Right lobe of liver (tissue), 4 donors: Measurements from ENCODE around the gene LILRB4.

Experiments used
- POLR2A ChIP-seq: fragments of 450-650 bp; IDR thresholded peaks from one replicate; pipeline ENCODE4 v1.6.1; 2017; ENCODE audit warnings: antibody characterized with exemption, mild to moderate bottlenecking
- TF ChIP-seq, protein P1 (sequence below), 4 donors: fragments of 200-600 bp in 3 of 4; fragments of 450-650 bp in 1 of 4; IDR thresholded peaks; one replicate each; pipeline versions ENCODE4 v1.5.1 to v1.8.0; 2016 to 2022; ENCODE audit warnings: antibody characterized with exemption in 4 of 4, mild to moderate bottlenecking in 2 of 4
- donor health status: DM: no; HTN: no; CAD: no.
- donor health status: DM: no; HTN: no; CAD: no.
- donor health status: DM: no; HTN: yes; CAD: no.

GRCh38 chr19:54704928-54705327, 42.1 kb downstream of the LILRB4 start:
- TF ChIP-seq, protein P1, sequence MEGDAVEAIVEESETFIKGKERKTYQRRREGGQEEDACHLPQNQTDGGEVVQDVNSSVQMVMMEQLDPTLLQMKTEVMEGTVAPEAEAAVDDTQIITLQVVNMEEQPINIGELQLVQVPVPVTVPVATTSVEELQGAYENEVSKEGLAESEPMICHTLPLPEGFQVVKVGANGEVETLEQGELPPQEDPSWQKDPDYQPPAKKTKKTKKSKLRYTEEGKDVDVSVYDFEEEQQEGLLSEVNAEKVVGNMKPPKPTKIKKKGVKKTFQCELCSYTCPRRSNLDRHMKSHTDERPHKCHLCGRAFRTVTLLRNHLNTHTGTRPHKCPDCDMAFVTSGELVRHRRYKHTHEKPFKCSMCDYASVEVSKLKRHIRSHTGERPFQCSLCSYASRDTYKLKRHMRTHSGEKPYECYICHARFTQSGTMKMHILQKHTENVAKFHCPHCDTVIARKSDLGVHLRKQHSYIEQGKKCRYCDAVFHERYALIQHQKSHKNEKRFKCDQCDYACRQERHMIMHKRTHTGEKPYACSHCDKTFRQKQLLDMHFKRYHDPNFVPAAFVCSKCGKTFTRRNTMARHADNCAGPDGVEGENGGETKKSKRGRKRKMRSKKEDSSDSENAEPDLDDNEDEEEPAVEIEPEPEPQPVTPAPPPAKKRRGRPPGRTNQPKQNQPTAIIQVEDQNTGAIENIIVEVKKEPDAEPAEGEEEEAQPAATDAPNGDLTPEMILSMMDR (IDR thresholded peaks at IDR 0.05) = no peak
- TF ChIP-seq POLR2A = no peak
